HepG2 (cell line): ENCODE results near the gene ZNF500. TPM values are rescaled to one million over a fixed set of nuclear protein-coding genes. Genes with fewer than 3 reads are reported as not detected.

Experiments used
- AFF4 ChIP-seq: sonication (generic); formaldehyde crosslinking; IDR thresholded peaks from 2 replicates; pipeline ENCODE4 v1.4.0; 2020; ENCODE audit warnings: missing genetic modification reagents
- GLMP ChIP-seq: sonication (generic); formaldehyde crosslinking; IDR thresholded peaks from 2 replicates; pipeline ENCODE4 v1.9.0; 2021; ENCODE audit warnings: missing genetic modification reagents, mild to moderate bottlenecking, borderline replicate concordance
- HNF1B ChIP-seq: sonication (generic); formaldehyde crosslinking; IDR thresholded peaks from 2 replicates; pipeline ENCODE4 v1.5.1; 2020; ENCODE audit warnings: mild to moderate bottlenecking, moderate library complexity, missing genetic modification reagents
- TAF15 ChIP-seq: fragments of 200-400 bp; formaldehyde crosslinking; IDR thresholded peaks from one replicate; pipeline ENCODE4 v1.6.1; 2018; ENCODE audit warnings: mild to moderate bottlenecking, low read depth, low read length; ENCODE audit not compliant: poor library complexity, severe bottlenecking
- TARDBP ChIP-seq: sonication (generic); formaldehyde crosslinking; IDR thresholded peaks from 2 replicates; pipeline ENCODE4 v1.8.0; 2022; ENCODE audit warnings: mild to moderate bottlenecking, missing genetic modification reagents
- THAP9 ChIP-seq: sonication (generic); formaldehyde crosslinking; IDR thresholded peaks from 2 replicates; pipeline ENCODE4; 2020; ENCODE audit warnings: missing genetic modification reagents, mild to moderate bottlenecking, borderline replicate concordance
- ZBTB10 ChIP-seq: sonication (generic); formaldehyde crosslinking; IDR thresholded peaks from 2 replicates; pipeline ENCODE4 v1.4.0; 2020; ENCODE audit warnings: missing genetic modification reagents, borderline replicate concordance
- ZHX1 ChIP-seq: sonication (generic); formaldehyde crosslinking; IDR thresholded peaks from 2 replicates; pipeline ENCODE4 v1.8.1; 2022; ENCODE audit warnings: low read depth, mild to moderate bottlenecking, missing genetic modification reagents
- ZKSCAN8 ChIP-seq: IDR thresholded peaks from 2 replicates; pipeline ENCODE4 v1.6.1; 2016; ENCODE audit warnings: borderline replicate concordance, missing genetic modification reagents, missing compliant biosample characterization
- ZNF20 ChIP-seq: sonication (generic); formaldehyde crosslinking; IDR thresholded peaks from 2 replicates; pipeline ENCODE4 v1.4.0; 2020; ENCODE audit warnings: mild to moderate bottlenecking, moderate library complexity, missing genetic modification reagents
- ZNF556 ChIP-seq: sonication (generic); formaldehyde crosslinking; IDR thresholded peaks from 2 replicates; pipeline ENCODE4 v1.4.0; 2020; ENCODE audit warnings: mild to moderate bottlenecking, missing genetic modification reagents, borderline replicate concordance
- ZNF713 ChIP-seq: sonication (generic); formaldehyde crosslinking; IDR thresholded peaks from 2 replicates; pipeline ENCODE4 v1.4.0; 2020; ENCODE audit warnings: mild to moderate bottlenecking, missing genetic modification reagents
- polyA plus RNA-seq, 8 experiments: library from polyadenylated mRNA; depleted of rRNA in 3 of 8; stranded (reverse) in 7 of 8; unstranded in 1 of 8; fragments of >200 nt; fragmentation: Illumina TruSeq in 4 of 8; extraction: Trizol in 4 of 8; gene quantifications; 2 replicates each; pipeline versions ENCODE4 v1.2.1 to v1.2.3, GENCODE V29; 2011 to 2016; ENCODE audit warnings: low read depth in 4 of 8, missing spikeins in 1 of 8, mixed read lengths in 1 of 8; ENCODE audit not compliant: insufficient read depth in 1 of 8
- total RNA-seq, 5 experiments: library from RNA; depleted of rRNA; stranded (reverse); fragments of >200 nt; fragmentation: Illumina TruSeq; extraction: Trizol; gene quantifications; 2 replicates each; pipeline ENCODE4 v1.2.3, GENCODE V29; 2016; ENCODE audit warnings: low read depth in 1 of 5

The ZNF500 gene
- total and polyA plus RNA-seq, 2 of the 13 experiments (the other 11 are each of a cell fraction or from before 2014, with no cell fraction given) = 6.1 to 12.2 TPM

- no peak for TF ChIP-seq THAP9 (CRISPR knock-in tag)
- TF ChIP-seq ZNF556 = no peak
- TF ChIP-seq ZNF713 (CRISPR knock-in tag) = no peak
- TF ChIP-seq TAF15 = no peak
- no peak for TF ChIP-seq ZHX1
- TF ChIP-seq HNF1B (CRISPR knock-in tag) = peak; percentile 75
- no peak for TF ChIP-seq GLMP (CRISPR knock-in tag)
- TF ChIP-seq ZBTB10 (CRISPR knock-in tag) = no peak
- no peak for TF ChIP-seq AFF4 (CRISPR knock-in tag)
- TF ChIP-seq TARDBP (CRISPR knock-in tag) = no peak
- no peak for TF ChIP-seq ZKSCAN8
- no peak for TF ChIP-seq ZNF20 (CRISPR knock-in tag)
Measured at GRCh38 chr16:4801962-4802658, 35.1 kb upstream of the ZNF500 start, which contains the start of gene ROGDI (continued).
